AG20443 (cell line): ENCODE results near the gene PIGBOS1.
"Not testable (repeated sequence)": the region's sequence is repeated elsewhere in the genome, so short reads cannot be mapped to it uniquely, and the experiment has no call there.

Experiments
- DNase-seq: peaks from one replicate; pipeline ENCODE4 v3.0.0; 2012; ENCODE audit warnings: low spot score, mixed read lengths

Gene PIGBOS1

DNA sequence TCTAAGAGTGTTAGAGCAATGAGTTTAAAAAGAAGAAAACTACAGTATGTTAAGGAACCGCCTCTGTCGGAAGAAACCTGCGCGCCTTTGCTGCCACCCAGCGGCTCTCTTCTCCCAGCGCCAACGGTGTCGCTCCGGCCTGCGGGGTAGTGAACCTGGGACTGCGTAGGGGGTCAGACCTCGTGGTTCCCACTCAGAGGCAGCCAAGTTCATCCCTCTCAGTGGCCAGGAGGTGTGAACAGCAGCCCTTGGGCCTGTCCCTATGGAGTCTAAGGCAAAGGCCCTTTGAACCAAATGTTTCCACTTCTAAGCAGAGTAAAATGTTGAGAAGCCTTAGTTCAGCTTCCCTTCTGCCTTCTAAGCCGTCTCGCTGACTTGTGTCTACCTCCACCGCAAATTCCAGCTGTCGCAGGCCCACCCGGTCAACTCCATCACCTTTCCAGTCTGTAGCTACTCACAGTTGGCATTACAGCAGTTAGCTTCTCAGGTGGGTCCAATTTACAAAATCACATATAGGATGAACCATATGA, 28.3 kb downstream of the PIGBOS1 start:
- peak; percentile 89 for DNase-seq

DNA sequence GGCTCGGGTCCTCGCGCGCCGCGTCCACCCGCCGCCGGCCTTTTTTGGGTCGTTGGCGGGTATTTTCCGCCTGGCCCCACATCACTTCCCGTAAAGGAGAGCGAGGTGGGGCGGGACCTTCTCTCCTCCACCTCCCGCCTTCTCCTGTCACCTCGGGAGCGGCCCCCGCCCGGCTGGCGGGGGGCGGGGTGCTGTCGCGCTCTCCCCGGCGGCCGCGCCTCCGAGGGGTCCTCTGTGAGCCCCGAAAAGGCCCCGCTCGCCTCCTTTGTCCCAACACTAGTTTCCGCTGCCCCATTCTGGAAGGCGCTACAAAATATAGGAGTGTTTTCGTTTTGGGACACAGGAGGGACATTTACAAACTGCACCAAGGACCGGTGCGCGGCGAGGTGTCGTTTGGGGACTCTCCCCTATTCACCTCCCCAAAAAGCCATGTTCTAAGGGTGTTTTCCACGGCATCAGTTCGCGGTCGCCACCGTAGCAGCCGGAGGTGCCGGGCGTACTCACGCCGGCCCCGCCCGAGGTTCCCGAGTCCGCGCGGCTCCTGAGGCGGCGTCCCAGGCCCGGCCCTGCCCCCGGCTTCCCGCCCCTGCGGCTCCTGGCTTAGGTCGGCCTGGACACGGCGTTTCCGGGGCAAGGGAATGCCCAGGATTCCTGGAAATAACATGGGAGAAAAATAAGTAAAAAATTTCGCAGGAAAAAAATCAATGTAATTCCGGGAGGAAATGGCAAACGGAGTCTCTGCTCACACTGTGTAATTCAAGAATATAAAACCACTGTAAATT, 29.0 kb downstream of the PIGBOS1 start, which contains the start of gene RAB27A:
TSS of gene RAB27A (minus strand) at position 68 of the 782 bp plus-strand sequence. CDS start 54,879 bp downstream, outside the sequence.
- peak; percentile 87 for DNase-seq

DNA sequence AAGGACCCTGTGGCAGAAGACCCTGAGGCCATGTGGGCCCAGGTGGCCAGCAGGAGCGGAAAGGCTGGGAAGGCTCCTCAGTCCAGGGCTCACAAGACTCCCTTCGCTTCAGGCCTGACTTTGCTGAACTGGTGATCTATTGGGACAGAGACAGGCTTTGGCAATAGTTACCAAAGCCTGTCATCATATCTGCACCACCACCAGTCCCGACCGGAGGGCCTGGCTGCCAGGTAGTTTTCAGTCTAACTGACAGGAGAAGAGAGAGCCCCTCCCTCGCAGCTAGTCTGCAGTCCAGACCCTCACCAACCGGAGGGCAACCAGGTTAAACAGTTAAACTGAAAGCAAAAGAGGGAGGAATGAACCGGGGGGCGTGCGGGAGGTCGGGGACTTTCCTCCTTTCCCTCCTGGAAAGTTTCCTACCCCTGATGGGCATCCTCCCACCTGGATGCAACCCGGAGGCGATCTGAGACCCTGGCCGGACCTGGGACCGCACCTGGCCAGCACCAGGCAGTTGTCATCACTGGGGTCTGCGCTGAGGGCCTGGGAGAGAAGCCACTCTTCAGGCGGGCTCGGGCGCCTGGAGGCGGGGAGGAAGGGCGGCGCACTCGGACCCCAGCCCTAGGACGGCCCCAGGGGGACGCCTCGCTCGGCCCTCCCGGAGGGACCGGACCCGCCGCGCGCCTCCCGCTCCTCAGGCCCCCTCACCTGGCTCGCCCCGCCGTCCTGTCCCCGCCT, 29.7 kb downstream of the PIGBOS1 start:
- peak; percentile 58 for DNase-seq

DNA sequence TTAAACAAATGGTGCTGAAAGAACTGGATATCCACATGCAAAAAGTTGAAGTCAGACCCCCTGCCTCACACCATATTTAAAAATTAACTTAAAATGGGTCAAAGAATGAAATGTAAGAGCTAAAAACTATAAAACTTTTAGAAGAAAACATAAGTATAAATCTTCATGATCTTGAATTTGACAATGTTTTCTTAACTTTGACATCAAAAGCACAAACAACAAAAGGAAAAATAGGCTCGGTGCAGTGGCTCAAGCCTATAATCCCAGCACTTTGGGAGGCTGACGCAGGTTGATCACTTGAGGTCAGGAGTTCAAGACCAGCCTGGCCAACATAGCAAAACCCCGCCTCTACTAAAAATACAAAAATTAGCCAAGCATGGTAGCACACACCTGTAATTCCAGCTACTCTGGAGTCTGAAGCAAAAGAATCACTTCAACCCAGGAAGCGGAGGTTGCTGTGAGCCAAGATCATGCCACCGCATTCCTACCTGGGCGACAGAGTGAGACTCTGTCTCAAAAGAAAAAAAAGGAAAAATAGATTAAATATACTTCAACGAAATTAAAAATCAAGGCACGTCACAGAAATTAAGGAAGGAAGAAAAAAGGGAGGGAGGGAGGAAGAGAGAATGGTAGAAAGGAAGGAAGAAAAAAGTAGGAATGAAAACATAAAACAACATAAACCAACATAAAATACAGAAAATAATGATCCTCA, 30.8 kb downstream of the PIGBOS1 start:
- no peak for DNase-seq

DNA sequence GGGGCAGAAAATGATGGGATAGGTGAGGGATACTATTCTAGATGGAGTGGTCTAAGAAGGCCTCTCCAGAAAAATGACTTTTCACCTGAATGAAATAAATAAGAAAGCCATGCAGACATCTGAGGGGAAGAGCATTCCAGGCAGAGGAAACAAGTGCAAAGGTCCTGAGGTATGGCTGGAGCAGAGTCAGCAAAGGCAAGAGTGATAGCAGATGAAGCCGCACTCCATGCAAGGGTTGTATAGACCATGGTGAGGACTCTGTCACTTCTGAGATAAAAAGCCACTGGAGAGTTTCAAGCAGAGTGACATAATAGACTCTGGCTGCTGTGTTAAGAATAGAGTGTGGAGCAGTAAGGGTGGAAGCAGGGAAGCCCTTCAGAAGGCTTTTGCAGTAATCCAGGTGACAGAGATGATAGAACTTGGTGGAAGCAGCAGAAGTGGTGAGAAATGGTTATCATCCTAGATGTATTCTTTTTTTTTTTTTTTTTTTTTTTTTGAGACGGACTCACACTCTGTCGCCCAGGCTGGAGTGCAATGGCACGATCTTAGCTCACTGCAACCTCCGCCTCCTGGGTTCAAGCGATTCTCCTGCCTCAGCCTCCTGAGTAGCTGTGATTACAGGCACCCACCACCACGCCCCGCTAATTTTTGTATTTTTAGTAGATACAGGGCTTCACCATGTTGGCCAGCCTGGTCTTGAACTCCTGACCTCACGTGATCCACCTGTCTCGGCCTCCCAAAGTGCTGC, 32.3 kb downstream of the PIGBOS1 start:
- not testable (repeated sequence) for DNase-seq

DNA sequence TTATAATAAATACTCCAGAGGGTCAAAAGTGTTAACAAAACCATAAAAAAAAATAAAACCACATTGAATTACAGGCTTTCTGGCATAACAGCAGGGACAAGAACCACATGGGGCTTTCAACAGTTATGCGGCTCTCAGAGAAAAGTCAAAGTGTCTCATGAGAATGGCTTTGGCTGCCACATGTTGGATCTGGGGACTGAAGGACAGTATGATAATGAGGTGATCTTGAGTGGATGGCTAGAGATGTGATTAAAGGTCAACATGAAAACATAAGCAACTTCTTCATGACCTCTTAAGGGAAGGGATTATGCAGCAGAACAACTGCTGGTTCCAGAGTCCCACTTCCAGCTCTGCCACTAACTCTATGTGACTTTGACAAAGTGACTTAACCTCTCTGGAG, 34.5 kb downstream of the PIGBOS1 start:
- DNase-seq, result no peak

DNA sequence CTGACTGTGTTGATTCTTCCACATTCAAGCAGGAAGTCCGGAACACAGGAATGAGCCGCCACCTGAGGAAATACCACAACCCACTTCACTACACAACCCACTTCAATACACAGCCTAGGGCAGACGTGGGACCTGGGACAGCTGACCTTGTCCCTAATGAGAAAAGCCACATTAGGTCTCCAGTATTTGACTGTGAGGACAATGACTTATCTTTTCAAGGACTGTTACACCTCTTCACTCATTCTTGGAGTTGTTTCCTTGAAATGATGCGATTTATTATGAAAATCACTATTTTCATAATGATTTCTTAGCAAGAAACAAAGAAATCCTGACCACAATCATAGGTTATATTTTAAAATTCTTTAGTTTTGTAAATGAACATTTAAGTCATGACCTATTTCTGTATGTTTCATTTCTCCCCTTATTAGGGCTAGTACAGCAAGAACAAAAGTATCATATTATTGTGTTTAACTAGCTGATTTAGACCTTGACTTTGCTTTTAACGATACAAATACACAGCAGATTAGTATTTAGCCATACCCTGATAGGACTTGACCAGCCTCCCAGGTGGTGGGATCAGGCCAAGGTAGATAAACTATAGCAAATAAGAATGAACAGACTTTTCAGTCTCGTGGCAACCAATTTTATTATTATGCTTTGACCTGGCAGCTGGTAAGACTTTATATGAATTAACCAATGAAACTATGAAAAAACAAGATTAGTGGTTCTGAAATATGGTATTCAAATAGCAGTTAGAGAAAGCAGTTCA, 35.4 kb downstream of the PIGBOS1 start:
- DNase-seq, result no peak

DNA sequence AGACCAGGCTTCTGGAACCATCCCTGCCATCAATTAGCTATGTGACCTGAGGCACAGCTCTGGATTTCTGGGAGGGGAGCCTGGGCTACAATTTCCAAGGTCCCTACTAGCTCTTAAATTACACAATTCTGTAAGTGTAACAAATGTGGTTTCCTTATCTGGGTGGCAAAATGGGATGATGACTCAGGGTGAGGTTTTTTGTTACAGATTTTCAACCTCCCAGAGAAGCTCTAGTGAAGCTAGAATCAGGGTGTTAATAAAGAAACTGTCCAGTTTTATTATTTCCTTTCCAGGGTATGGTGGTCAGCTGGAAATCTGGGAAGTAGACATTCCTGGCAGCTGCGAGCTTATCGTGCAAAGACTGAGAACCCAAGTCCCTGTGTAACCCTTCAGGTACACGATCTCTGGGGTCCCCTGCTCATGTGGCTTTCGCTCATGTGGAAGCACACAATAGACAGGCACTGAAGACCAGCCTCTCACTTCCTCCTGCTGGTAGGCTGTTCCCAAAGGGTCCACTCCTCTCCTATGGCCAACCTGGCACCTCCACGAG, 36.6 kb downstream of the PIGBOS1 start:
- peak; percentile 63 for DNase-seq

DNA sequence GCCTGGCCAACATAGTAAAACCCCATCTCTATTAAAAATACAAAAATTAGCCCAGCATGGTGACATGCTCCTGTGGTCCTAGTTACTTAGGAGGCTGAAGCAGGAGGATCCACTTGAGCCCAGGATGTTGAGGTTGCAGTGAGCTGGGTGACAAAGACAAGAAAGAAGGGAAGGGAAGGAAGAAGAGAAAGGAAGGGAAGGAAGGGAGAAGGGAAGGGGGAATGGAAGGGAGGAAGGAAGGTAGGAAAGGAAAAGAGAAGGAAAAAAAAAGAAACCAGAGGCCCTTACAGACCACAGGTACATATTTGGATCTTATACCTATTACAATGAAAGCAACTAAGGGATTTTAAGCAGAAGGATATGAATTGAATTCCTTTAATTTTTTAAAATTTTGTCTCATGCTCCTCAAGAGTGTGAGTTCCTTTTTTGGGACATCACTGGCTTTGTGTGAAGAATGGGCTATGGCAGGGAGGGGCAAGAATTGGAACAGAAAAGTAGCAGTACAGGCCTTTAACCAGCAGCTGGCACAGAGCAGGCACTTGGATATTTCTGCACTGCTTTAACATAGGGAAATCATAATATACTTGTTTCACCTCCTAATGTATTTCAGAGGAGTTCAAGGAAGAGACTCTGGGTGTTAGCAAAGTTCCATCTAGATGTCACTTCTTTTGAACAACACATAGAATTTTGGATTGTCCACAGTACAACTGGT, 37.2 kb downstream of the PIGBOS1 start:
- DNase-seq, result no peak

DNA sequence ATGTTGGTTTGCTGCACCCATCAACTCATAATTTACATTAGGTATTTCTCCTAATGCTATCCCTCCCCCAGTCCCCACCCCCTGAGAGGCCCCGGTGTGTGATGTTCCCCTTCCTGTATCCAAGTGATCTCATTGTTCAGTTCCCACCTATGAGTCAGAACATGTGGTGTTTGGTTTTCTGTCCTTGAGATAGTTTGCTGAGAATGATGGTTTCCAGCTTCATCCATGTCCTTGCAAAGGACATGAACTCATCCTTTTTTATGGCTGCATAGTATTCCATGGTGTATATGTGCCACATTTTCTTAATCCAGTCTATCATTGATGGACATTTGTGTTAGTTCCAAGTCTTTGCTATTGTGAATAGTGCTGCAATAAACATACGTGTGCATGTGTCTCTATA, 38.3 kb downstream of the PIGBOS1 start:
- DNase-seq, result not testable (repeated sequence)

DNA sequence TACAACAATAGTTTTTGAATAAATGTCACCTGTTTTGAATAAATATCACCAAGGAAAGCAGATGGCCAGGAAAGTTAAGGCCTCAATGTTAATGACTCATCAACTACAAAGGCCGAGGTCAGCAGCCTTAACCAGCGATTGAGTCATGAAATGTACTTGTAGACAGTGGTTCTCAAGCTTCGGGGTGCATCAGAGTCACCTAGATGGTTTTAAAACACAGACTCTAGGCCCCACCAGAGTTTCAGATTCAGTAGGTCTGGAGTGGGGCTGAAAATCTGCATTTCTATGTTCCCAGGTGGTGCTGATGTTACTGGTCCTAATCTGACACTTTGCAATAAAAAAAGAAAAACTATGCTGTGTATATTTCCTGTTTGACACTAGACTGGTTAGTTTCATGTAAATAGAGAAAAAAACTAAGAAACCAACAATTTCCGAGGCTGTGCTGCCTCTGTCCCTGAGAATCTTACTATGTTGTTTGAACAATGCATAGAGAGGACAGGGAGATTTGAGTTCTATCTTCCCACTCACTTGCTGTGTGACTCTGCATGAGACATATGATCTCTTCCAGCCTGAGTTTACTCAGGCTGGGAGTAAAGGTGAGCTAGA, 39.1 kb downstream of the PIGBOS1 start:
- DNase-seq, result peak; percentile 65

DNA sequence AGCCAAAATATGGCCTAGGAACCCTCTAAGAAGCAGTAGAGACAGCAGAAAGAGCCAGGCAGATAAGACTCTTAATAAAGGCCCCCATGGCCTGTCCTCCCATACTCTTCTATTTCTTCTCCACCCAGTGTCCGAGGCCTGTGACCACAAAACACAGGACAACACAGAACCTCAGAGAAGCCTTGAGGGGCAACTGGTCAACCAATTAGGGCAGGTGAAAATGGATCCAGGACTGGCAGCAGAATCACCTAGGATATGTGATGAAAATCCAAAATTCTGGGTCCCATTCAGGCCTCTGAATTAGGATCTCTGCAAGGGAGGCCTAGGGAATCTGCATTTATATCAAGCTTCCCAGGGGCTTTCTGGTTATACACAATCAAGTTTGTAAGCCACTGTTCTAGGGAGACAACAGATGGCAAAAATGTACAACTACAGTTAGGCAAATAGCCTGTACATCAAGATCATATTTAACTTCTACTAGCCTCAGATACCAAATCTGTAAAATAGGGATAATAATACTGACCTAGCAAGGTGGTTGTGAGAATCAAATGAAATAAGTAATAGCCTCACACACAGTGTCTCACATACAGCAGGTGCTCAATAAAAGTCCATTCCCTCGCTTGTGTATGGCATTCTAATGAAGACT, 39.7 kb downstream of the PIGBOS1 start:
- no peak for DNase-seq

DNA sequence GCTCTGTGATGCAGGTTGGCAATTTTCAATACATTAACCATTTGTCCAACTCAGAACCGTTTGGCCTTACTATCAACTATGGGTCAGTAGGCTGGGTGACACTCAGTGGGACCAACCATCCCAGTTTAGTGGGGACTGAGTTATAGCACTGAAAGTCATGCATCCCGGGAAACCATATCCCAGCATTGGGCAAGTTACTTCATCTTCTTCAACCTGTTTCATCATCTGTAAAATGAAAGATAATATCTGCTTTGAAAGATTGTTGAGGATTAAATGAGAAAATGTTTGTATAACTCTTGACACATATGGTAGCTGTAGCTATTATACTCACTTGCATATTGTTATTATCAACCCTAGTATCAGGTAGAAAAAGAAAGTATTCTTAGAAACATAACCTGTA, 41.2 kb downstream of the PIGBOS1 start:
- DNase-seq, result no peak

DNA sequence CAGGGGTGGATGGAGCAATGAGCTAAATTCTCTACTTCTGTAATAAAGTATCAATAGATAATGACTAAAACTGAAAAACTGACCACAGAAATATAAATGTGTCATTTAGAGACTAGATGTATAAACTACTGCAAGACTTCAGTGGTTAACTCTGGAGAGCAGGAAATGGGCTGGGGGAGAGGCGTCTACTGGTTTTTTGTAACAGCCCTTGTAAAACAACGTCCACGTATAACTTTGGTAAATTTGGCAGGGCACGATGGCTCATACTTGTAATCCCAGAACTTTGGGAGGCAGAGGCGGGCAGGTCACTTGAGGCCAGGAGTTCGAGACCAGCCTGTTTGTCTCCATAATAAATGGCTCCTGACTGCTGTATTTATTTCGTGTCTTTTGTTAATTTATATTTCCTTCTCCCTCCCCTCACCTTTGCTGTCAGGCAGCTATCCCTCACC, 41.8 kb downstream of the PIGBOS1 start:
- DNase-seq, result no peak

DNA sequence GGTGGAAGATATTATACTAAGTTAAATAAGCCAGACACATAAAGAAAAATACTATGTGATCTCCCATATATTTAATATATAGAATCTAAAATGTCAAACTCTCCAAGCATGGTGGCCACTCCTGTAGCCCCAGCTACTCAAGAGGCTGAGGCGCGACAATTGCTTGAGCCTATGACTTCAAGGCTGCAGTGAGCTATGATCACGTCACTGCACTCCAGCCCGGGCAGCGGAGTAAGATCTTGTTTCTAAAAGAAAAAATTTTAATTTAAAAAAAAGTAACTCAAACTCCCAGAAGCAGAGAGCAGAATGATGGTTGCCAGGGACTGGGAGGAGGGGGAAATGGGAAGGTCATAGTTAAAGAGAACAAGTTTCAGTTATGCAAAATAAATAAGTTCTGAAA, 42.6 kb downstream of the PIGBOS1 start:
- DNase-seq, result no peak

DNA sequence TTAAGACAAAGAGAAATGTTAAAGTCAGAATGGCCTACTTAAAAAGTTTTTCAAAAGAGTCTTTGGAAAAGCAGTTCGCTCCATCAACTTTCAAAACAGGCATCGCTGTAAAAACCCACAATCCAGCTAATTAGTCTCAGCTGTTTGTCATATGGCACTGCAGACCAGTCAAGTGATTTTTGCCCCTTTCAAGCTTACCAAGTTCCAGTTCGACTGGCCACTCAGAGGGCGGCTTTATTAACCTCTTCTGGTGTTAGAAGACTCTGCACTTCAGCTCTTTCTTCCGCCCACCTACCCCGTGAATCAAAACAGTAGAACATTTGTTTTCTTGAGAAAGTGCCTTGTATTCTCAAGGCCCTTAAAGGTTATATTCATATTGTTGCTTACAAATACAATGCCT, 48.6 kb downstream of the PIGBOS1 start:
- no peak for DNase-seq

DNA sequence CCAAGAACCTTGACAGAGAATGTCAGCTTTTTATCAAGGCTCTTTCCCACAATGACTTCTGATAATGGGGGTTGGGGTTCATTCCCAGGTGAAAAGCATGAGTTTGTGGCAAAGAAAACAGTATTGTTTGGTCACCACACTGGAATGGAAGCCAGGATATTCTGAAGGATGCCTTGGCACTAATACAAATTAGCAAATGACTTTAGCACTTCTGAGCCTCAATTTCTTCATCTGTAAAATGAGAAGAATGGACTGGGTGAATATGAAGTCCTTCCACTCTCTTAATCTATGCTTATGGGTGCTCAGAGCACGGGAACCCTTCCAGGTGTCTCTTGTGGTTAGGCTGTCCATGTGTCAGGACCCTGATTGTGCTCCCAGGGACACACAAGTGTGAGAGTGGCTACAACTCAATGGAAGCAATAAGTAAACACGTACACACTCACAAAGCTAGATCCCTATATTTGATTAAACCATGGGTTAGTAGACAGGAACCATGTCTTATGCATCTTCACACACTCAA, 50.7 kb downstream of the PIGBOS1 start:
- DNase-seq, result no peak

DNA sequence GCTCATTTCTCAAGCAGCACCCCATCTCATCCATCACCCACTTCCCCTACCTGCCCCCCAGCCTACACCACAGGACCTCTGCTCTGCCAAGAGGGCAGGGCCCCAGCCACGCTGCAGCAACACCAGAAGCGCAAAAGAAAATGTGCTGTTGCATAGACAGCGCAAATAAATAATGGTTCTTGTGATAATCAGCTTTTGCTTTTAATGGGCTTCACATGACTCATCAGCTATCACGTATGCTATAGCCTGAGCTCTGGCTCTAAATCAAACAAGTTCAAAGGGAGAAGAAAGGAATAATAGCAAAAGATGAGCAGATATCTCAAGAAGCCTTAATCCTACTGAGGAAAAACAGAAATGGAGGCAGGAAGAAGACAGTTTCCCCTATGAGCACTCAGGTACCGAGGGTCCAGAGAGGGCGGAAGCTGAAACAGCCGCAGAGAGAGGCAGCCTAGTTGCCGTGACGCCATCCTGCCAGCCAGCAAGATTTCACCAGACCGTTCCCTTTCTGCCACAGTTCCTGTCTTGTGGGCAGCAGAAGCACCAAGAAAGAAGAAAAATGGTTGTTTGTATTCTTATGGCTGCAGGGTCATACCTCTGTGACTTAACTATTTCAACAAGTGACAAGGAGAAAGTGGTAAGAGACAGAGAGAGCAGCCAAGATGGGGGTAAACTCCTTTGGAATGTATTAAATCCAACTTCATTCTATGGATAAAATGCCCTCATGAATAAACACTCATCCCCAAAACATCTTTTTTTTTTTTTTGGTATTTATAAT, 51.3 kb downstream of the PIGBOS1 start:
- no peak for DNase-seq
